Erythroblast (primary cell): Measurements from ENCODE around the gene GAST.

Experiments
- GATA1 ChIP-seq: IDR thresholded peaks from 2 replicates; pipeline ENCODE4 v1.6.1; 2011; ENCODE audit warnings: low read depth, mild to moderate bottlenecking, control low read depth, low read length, moderate library complexity
- POLR2A ChIP-seq: IDR thresholded peaks from 2 replicates; pipeline ENCODE4 v1.6.1; 2011; ENCODE audit warnings: mild to moderate bottlenecking, low read length

DNA sequence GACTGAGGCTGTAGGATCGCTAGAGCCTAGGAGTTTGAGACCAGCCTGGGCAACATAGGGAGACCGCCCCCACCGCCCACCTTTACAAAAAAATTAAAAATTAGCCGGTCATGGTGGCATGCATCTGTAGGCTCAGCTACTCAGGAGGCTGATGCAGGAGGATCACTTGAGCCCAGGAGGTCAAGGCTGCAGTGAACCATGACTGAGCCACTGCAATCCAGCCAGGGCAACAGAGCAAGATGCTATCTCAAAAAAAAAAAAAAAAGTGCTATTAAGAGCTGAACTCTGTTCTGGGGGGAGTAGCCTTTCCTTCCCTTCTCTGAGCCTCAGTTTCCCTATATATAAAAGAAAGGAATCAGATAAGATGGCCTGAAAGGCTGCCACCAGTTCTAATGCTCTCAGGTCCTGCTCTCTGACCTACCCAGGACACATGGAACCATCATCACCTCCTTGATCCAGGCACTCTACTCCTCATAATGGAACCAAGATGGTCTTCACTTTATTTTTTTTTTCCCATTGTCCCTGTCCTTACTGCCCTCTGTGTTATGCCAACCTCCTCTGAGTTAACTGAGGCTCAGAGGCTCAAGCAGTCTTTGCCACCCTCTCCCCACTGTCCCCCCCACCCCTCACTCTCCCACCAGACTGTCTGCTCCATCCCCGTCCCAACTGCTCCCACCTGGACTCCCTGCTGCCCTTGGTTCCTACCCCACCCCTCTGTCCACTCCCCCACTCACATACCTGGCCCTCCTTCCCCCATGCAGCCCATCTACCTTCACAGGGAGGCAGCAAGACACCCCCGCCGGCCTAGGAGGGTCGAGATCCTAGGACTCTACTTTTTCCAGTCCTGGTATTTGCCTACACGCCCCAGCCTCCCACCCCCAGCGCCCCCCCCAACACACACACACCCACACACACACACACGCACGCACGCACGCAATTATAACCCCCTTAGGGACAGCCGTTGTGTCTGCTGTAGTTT, 47.3 kb upstream of the GAST start:
- no peak for TF ChIP-seq GATA1
- no peak for TF ChIP-seq POLR2A
